ENCODE data around the gene UBE2O.
A peak's percentile ranks its signal among the peaks of the same experiment; 100 is the strongest.
"Not testable (repeated sequence)": the region's sequence is repeated elsewhere in the genome, so short reads cannot be mapped to it uniquely, and the experiment has no call there.

UBE2O gene

GRCh38 chr17:76370261-76370993 is 82.5 kb downstream of the UBE2O start:
- no peak for DNase-seq (ENCODE audit: low read depth)

- no peak for DNase-seq (ENCODE audit: low read depth)
Measured at GRCh38 chr17:76369804-76370203, 83.1 kb downstream of the UBE2O start.

GRCh38 chr17:76369379-76369778 is 83.6 kb downstream of the UBE2O start:
- no peak for DNase-seq (ENCODE audit: low read depth)

DNA sequence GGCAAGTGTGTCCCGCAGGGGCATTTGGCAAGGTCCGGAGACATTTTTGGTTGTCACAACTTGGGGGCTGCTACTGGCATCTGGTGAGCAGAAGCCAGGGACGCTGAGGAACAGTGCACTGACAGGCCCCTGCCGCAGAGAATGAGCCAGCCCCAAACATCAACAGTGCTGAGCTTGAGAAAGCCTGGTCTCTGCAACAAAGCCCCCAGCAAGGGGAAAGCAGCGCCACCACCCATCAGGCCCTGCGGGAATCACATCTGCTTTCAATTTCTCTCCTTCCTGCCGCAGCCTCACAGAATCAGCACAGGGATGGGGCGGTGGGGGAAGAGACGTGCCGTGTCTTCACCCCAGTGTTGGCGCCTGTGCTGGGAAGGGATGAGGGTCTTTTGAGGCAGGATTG is 84.4 kb downstream of the UBE2O start:
- DNase-seq (ENCODE audit: low read depth), result no peak

GRCh38 chr17:76367642-76368041 is 85.3 kb downstream of the UBE2O start:
- no peak for DNase-seq (ENCODE audit: low read depth)

DNA sequence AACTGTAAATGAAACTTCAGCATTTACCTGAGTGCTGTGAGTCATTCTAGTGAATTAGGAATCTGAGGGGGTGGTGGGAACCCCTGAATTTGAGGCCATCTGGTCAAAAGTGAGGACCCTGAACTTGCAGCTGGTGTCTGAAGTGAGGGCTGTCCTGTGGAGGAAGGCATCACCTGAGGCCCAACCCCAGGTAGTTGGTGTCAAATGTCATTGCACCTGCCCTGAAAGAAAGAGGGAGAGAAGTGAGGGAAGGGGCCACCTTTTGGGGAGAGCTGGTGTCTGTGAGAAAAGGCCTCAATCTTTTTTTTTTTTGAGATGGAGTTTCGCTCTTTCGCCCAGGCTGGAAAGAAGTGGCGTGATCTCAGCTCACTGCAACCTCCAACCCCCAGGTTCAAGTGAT is 86.7 kb downstream of the UBE2O start:
- no peak for DNase-seq (ENCODE audit: low read depth)

- DNase-seq (ENCODE audit: low read depth), result no peak
Measured at GRCh38 chr17:76365256-76365903, 87.6 kb downstream of the UBE2O start.

- DNase-seq (ENCODE audit: low read depth), result no peak
Measured at GRCh38 chr17:76363107-76363842, 89.7 kb downstream of the UBE2O start.

GRCh38 chr17:76360461-76360860 is 92.5 kb downstream of the UBE2O start:
- DNase-seq (ENCODE audit: low read depth), result no peak

DNA sequence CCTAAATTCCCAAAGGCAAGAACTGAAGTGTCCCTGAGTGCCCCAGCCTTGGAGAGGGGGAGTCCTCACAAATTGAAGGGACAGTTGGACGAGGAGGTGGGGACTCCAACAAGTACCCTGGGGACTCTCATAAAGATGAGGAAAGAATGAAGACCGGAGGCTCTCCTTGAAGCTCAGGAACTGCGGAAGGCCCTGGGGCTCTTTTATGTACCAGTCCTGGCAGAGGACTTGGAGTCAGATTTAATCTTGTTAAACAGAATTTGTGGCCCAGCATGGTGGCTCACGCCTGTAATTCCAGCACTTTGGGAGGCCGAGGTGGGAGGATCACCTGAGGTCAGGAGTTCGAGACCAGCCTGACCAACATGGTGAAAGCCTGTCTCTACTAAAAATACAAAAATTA is 93.2 kb downstream of the UBE2O start:
- not testable (repeated sequence) for DNase-seq (ENCODE audit: low read depth)

DNA sequence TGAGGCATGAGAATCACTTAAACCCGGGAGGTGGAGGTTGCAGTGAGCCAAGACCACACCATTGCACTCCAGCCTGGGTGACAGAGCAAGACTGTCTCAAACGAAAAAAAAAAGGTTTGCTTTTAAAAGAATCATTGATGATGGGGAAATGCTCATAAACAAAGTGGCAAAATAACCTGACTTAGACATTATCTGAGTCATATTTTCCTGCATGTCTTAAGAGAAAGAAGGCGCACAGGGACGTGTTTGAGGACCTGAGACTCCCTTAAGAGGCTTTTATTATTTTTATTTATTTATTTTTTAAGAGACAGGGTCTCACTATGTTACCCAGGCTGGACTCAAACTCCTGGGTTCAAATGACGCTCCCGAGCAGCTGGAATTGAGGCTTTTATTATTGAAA is 93.6 kb downstream of the UBE2O start:
- no peak for DNase-seq (ENCODE audit: low read depth)

GRCh38 chr17:76357597-76358158 is 95.3 kb downstream of the UBE2O start:
- no peak for DNase-seq (ENCODE audit: low read depth)

GRCh38 chr17:76356803-76357456 is 96.0 kb downstream of the UBE2O start:
- DNase-seq (ENCODE audit: low read depth), result no peak

GRCh38 chr17:76354747-76355310 is 98.1 kb downstream of the UBE2O start:
- peak; percentile 84 for DNase-seq (ENCODE audit: low read depth)

GRCh38 chr17:76354317-76354729 is 98.6 kb downstream of the UBE2O start:
- DNase-seq (ENCODE audit: low read depth), result no peak

DNA sequence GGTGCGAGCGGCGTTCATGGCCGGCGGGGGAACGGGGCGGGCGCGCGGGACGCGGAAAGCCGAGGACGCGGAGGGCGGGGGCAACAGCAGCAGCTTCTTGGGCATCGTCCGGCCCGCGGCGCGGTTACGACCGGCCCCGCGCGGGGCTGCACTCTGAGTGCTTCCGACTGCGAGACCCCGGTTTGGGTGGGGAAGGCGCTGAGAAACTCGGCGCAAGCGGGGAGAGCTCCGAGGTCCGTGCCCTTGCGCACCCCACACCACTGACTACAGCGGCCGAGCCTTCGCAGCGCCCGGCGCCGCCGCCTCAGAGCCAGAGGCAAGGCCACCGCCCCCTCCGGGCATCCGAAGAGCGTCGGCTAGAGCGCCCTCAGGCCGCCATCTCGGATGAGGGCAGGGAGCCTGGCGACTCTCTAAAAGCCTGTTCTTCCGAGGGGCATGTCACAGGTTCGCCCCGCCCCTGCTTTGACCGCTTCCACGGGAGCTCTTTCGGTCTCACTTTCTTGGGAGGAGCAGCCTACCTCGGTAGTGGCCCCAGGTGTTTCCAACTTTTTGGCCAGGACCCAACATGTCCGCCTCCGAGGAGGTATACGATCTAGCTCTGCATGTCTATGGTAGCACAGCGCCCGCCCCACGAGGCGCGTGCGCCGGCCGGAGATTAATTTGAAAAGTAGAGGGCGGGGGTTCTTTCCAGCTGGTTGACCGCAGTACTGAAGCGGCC is 99.2 kb downstream of the UBE2O start, which contains the start of gene PRPSAP1:
Gene PRPSAP1 (minus strand): TSS at position 318 of the 718 bp plus-strand sequence. CDS start 213 bp downstream, at position 105.
- peak; percentile 70 for DNase-seq (ENCODE audit: low read depth)

- DNase-seq (ENCODE audit: low read depth), result no peak
Measured at GRCh38 chr17:76353004-76353598, 99.9 kb downstream of the UBE2O start.

DNA sequence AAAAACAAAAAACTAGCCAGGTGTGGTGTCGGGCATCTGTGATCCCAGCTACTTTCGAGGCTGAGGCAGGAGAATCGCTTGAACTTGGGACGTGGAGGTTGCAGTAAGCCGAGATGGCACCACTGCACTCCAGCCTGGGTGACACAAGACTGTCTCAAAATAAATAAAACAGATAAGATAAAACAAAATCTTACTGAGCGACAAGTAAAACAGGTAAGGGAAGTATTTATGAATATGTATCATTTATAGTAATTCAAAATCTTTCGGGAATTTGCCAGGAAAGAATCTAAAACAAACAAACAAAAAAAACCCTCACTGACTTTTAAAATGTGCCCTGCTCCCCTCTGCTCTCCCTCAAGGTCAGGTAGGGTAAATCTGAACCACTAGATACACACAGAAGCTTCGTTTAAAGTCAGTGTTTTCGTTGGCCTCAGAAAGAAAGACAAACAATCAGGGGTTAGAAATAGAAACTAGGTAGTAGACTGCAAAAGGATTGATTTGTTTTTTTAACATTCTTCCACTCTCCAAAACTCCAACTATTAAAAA is 101.4 kb downstream of the UBE2O start:
- no peak for DNase-seq (ENCODE audit: low read depth)

DNA sequence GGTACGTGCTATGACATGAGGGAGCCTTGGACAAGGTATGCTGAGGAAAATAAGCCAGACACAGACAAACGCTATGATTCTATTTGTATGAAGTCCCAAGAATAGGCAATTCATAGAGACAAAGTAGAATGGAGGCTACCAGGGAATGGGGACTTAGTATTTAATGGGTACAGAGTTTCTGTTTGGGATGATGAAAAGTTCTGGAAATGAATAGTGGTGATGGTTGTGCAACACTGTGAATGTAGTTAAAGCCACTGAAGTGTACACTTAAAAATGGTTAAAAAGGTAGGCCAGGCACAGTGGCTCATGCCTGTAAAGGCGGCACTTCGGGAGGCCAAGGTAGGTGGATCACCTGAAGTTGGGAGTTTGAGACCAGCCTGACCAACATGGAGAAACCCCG is 102.5 kb downstream of the UBE2O start:
- DNase-seq (ENCODE audit: low read depth), result no peak

DNA sequence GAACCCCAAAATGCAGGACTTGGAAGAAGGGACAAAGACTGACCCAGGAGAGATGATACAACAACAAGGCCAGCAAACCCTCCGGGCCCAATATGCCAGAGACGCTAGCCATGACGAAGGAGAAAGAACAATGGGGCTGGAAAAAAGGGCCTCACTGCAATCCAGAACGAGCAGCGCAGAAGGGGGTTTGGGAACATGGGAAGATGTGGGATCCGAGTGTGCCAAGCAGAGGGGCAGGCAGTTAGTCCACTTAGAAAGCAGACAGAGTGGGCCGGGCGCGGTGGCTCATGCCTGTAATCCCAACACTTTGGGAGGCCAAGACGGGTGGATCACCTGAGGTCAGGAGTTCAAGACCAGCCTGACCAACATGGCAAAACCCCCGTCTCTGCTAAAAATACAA is 106.0 kb downstream of the UBE2O start:
- DNase-seq (ENCODE audit: low read depth), result not testable (repeated sequence)

All from CMK (cell line).